HEK293 (cell line): ENCODE data around the gene SHROOM3.
"Not testable (repeated sequence)": the region's sequence is repeated elsewhere in the genome, so short reads cannot be mapped to it uniquely, and the experiment has no call there.

Source experiments
- CTCF ChIA-PET: fragments of 350-600 bp; formaldehyde crosslinking; extraction: SDS; loops from one replicate; lab custom pipeline; 2021; ENCODE audit warnings: antibody characterized with exemption; lab: Yijun Ruan, JAX
- POLR2A ChIA-PET: fragments of 300-600 bp; formaldehyde crosslinking; extraction: SDS; loops from one replicate; lab custom pipeline; 2020; ENCODE audit warnings: antibody characterized with exemption, inconsistent platforms; lab: Yijun Ruan, JAX
- H3K27ac ChIP-seq: fragments of 200-500 bp; sonication (Bioruptor generic); 2 replicates; pipeline ENCODE4 v1.5.1; 2014; ENCODE audit warnings: low read depth, low read length, control low read depth, inconsistent platforms; ENCODE audit errors: extremely low read depth
- H3K36me3 ChIP-seq, 2 experiments: fragments of 200-500 bp in 1 of 2; sonication (Bioruptor generic) in 1 of 2; 1 replicate in 1 of 2; 2 replicates in 1 of 2; pipeline ENCODE4 v1.5.1; 2014 to 2017; ENCODE audit warnings: inconsistent platforms in 2 of 2, low read length in 2 of 2; ENCODE audit not compliant: control insufficient read depth in 2 of 2, insufficient read depth in 1 of 2
- H3K4me1 ChIP-seq: fragments of 200-500 bp; sonication (Bioruptor generic); 2 replicates; pipeline ENCODE4 v1.5.1; 2014; ENCODE audit warnings: mild to moderate bottlenecking, low read length, inconsistent platforms; ENCODE audit not compliant: control insufficient read depth, insufficient read depth
- H3K4me3 ChIP-seq: 2 replicates; pipeline ENCODE4 v1.5.1; 2011; ENCODE audit warnings: low read depth, mild to moderate bottlenecking, control low read depth, low read length, moderate library complexity
- H3K9me3 ChIP-seq: fragments of 200-500 bp; sonication (Bioruptor generic); 2 replicates; pipeline ENCODE4 v1.5.1; 2014; ENCODE audit warnings: low read depth, low read length, inconsistent platforms; ENCODE audit not compliant: control insufficient read depth, insufficient read depth
- IKZF3 ChIP-seq: fragments of 450-650 bp; IDR thresholded peaks from 2 replicates; pipeline ENCODE4 v1.5.0; 2018; ENCODE audit warnings: missing biosample characterization, mild to moderate bottlenecking, missing genetic modification characterization, moderate library complexity
- KLF17 ChIP-seq: fragments of 450-650 bp; formaldehyde crosslinking; IDR thresholded peaks from 2 replicates; pipeline ENCODE4 v1.5.1; 2016; ENCODE audit warnings: missing biosample characterization, missing genetic modification characterization
- MZF1 ChIP-seq: fragments of 450-650 bp; formaldehyde crosslinking; IDR thresholded peaks from 2 replicates; pipeline ENCODE4 v1.5.1; 2017; ENCODE audit warnings: missing biosample characterization, missing genetic modification characterization, borderline replicate concordance
- OSR2 ChIP-seq: fragments of 450-650 bp; formaldehyde crosslinking; IDR thresholded peaks from 2 replicates; pipeline ENCODE4 v1.5.1; 2016; ENCODE audit warnings: missing biosample characterization, missing genetic modification characterization
- SCRT1 ChIP-seq: fragments of 450-650 bp; formaldehyde crosslinking; IDR thresholded peaks from 2 replicates; pipeline ENCODE4 v1.5.1; 2016; ENCODE audit warnings: missing biosample characterization, missing genetic modification characterization, borderline replicate concordance
- ZBTB1 ChIP-seq: fragments of 450-650 bp; formaldehyde crosslinking; IDR thresholded peaks from 2 replicates; pipeline ENCODE4 v1.5.1; 2016; ENCODE audit warnings: missing biosample characterization, missing genetic modification characterization
- ZBTB8A ChIP-seq: fragments of 450-650 bp; formaldehyde crosslinking; IDR thresholded peaks from 2 replicates; pipeline ENCODE4 v1.5.1; 2016; ENCODE audit warnings: missing biosample characterization, missing genetic modification characterization
- ZFP69B ChIP-seq: fragments of 450-650 bp; formaldehyde crosslinking; IDR thresholded peaks from 2 replicates; pipeline ENCODE4 v1.5.1; 2016; ENCODE audit warnings: missing biosample characterization, missing genetic modification characterization
- ZNF112 ChIP-seq: fragments of 450-650 bp; formaldehyde crosslinking; IDR thresholded peaks from 2 replicates; pipeline ENCODE4 v1.5.0; 2017; ENCODE audit warnings: missing biosample characterization, missing genetic modification characterization
- ZNF146 ChIP-seq: fragments of 450-650 bp; formaldehyde crosslinking; IDR thresholded peaks from 2 replicates; pipeline ENCODE4 v1.5.1; 2016; ENCODE audit warnings: missing biosample characterization, missing genetic modification characterization
- ZNF148 ChIP-seq: fragments of 450-650 bp; formaldehyde crosslinking; IDR thresholded peaks from 2 replicates; pipeline ENCODE4 v1.5.0; 2017; ENCODE audit warnings: missing biosample characterization, missing genetic modification characterization, borderline replicate concordance
- ZNF155 ChIP-seq: fragments of 450-650 bp; formaldehyde crosslinking; IDR thresholded peaks from 2 replicates; pipeline ENCODE4 v1.5.1; 2016; ENCODE audit warnings: missing biosample characterization, missing genetic modification characterization
- ZNF202 ChIP-seq: fragments of 450-650 bp; formaldehyde crosslinking; IDR thresholded peaks from 2 replicates; pipeline ENCODE4 v1.5.1; 2016; ENCODE audit warnings: missing biosample characterization, missing genetic modification characterization, borderline replicate concordance
- ZNF23 ChIP-seq: fragments of 450-650 bp; formaldehyde crosslinking; IDR thresholded peaks from 2 replicates; pipeline ENCODE4 v1.5.1; 2016; ENCODE audit warnings: missing biosample characterization, missing genetic modification characterization, borderline replicate concordance
- ZNF266 ChIP-seq: fragments of 450-650 bp; formaldehyde crosslinking; IDR thresholded peaks from 2 replicates; pipeline ENCODE4 v1.5.1; 2016; ENCODE audit warnings: missing biosample characterization, missing genetic modification characterization, low read depth
- ZNF324 ChIP-seq: fragments of 450-650 bp; formaldehyde crosslinking; IDR thresholded peaks from 2 replicates; pipeline ENCODE4 v1.5.1; 2016; ENCODE audit warnings: missing biosample characterization, missing genetic modification characterization
- ZNF341 ChIP-seq: fragments of 450-650 bp; formaldehyde crosslinking; IDR thresholded peaks from 2 replicates; pipeline ENCODE4; 2016; ENCODE audit warnings: low read depth, missing biosample characterization, missing genetic modification characterization
- ZNF394 ChIP-seq: fragments of 450-650 bp; formaldehyde crosslinking; IDR thresholded peaks from 2 replicates; pipeline ENCODE4 v1.5.1; 2016; ENCODE audit warnings: missing biosample characterization, missing genetic modification characterization, mild to moderate bottlenecking, moderate library complexity, borderline replicate concordance
- ZNF433 ChIP-seq: fragments of 450-650 bp; formaldehyde crosslinking; IDR thresholded peaks from 2 replicates; pipeline ENCODE4 v1.5.1; 2016; ENCODE audit warnings: missing biosample characterization, missing genetic modification characterization, low read depth
- ZNF48 ChIP-seq: fragments of 450-650 bp; formaldehyde crosslinking; IDR thresholded peaks from 2 replicates; pipeline ENCODE4 v1.5.1; 2016; ENCODE audit warnings: missing biosample characterization, missing genetic modification characterization
- ZNF544 ChIP-seq: fragments of 450-650 bp; formaldehyde crosslinking; IDR thresholded peaks from 2 replicates; pipeline ENCODE4 v1.5.0; 2017; ENCODE audit warnings: missing biosample characterization, missing genetic modification characterization
- ZNF664 ChIP-seq: fragments of 450-650 bp; formaldehyde crosslinking; IDR thresholded peaks from 2 replicates; pipeline ENCODE4 v1.5.1; 2016; ENCODE audit warnings: missing biosample characterization, missing genetic modification characterization
- ZNF692 ChIP-seq: fragments of 450-650 bp; formaldehyde crosslinking; IDR thresholded peaks from 2 replicates; pipeline ENCODE4 v1.5.1; 2016; ENCODE audit warnings: missing biosample characterization, missing genetic modification characterization
- ZNF707 ChIP-seq: fragments of 450-650 bp; formaldehyde crosslinking; IDR thresholded peaks from 2 replicates; pipeline ENCODE4 v1.5.1; 2016; ENCODE audit warnings: missing biosample characterization, missing genetic modification characterization
- ZNF785 ChIP-seq: fragments of 450-650 bp; formaldehyde crosslinking; IDR thresholded peaks from 2 replicates; pipeline ENCODE4 v1.5.1; 2016; ENCODE audit warnings: missing biosample characterization, missing genetic modification characterization
- ZNF792 ChIP-seq: fragments of 450-650 bp; formaldehyde crosslinking; IDR thresholded peaks from 2 replicates; pipeline ENCODE4 v1.5.1; 2016; ENCODE audit warnings: missing biosample characterization, missing genetic modification characterization

SHROOM3 gene

GRCh38 chr4:76410636-76411035 lies 24.4 kb upstream of the SHROOM3 start (continued):
- TF ChIP-seq ZNF148 (tag by site-specific recombination) (no peak), ZNF266 (tag by site-specific recombination) (no peak), ZNF792 (tag by site-specific recombination) (no peak), ZNF146 (tag by site-specific recombination) (no peak)

DNA sequence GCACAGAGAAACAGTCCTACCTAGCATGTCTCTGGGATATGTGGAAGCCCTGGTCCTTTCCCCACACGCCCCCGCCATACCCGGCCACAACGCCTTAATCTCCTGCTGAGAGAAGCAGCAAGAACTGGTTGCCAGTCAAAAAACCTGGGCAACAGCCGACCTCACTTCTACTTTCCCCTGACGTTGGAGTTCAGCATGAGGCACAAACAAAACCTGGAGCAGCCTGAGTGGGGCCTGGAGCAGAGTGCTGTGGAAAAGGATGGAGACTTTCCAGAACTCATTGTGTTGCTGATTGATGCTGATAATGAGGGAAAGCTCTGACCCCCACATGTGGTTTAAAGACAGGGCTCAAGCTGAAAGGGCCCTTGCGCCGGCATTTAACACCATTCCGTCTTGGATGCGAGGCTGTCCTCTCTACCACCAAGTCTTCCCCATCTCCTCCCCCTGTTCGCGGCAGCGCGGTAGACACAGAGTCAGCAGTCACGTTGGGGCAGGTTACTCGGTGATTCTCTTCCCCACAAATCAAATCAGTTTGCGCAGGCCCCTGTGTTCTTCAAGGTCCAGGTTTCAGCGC lies 14.8 kb upstream of the SHROOM3 start:
- TF ChIP-seq ZNF394 (tag by site-specific recombination) (no peak), ZNF544 (no peak), IKZF3 (tag by site-specific recombination) (no peak), ZNF324 (tag by site-specific recombination) (no peak), ZNF48 (tag by site-specific recombination) (no peak), ZNF155 (tag by site-specific recombination) (no peak), KLF17 (tag by site-specific recombination) (no peak), ZNF202 (tag by site-specific recombination) (no peak), ZFP69B (no peak), ZNF664 (no peak), ZNF341 (tag by site-specific recombination) (no peak), MZF1 (no peak), ZNF23 (tag by site-specific recombination) (no peak)
- CTCF ChIA-PET, result no interaction called here
- Histone ChIP-seq H3K27ac (no peak overlapping the region), H3K4me1 (no peaks in the 10 kb centered on the region), H3K36me3 (no peaks in the 10 kb centered on the region), H3K9me3 (no peaks in the 10 kb centered on the region), H3K4me3 (no peak overlapping the region)
- POLR2A ChIA-PET, result no interaction called here

- POLR2A ChIA-PET, result no interaction called here
- no peaks in the 10 kb centered on the region for H3K4me1 ChIP-seq
- H3K4me3 ChIP-seq, result no peak within 1 kb of the TSS
- TF ChIP-seq OSR2, result no peak
- no peak for TF ChIP-seq SCRT1 (tag by site-specific recombination)
- TF ChIP-seq ZNF433, result no peak
- no peak for TF ChIP-seq ZBTB8A (tag by site-specific recombination)
- no peak for TF ChIP-seq ZNF707
- TF ChIP-seq ZNF785 (tag by site-specific recombination), result no peak
- no peak for TF ChIP-seq ZBTB1 (tag by site-specific recombination)
- no peak for TF ChIP-seq ZNF112 (tag by site-specific recombination)
- no peak for TF ChIP-seq ZNF692 (tag by site-specific recombination)
- TF ChIP-seq, all 188 proteins: peak for 0
- Histone ChIP-seq H3K27ac (no peak within 1 kb of the TSS), H3K9me3 (no peaks in the 10 kb centered on the region), H3K36me3 (no peaks in the 10 kb centered on the region)
- CTCF ChIA-PET, result interaction anchor here (0.6 to 1.8 kb wide), 3 partner anchors 10 to 1741 kb away, joined by 4 to 7 read pairs (median 5); no protein-coding TSS in a partner anchor
These were observed 14.1 kb upstream of the SHROOM3 start, which contains the start of gene CCDC158 for GRCh38 chr4:76420762-76421581. Gene CCDC158 (minus strand): TSS chr4:76421141. CDS start chr4:76403207, 17,934 bp downstream.

GRCh38 chr4:76423159-76423558 lies 11.9 kb upstream of the SHROOM3 start:
- CTCF ChIA-PET, H3K9me3 ChIP-seq, H3K4me1 ChIP-seq, H3K4me3 ChIP-seq, H3K27ac ChIP-seq, POLR2A ChIA-PET, H3K36me3 ChIP-seq: not testable (repeated sequence)
